ENCODE results near the gene LRP8.

LRP8 gene

DNA sequence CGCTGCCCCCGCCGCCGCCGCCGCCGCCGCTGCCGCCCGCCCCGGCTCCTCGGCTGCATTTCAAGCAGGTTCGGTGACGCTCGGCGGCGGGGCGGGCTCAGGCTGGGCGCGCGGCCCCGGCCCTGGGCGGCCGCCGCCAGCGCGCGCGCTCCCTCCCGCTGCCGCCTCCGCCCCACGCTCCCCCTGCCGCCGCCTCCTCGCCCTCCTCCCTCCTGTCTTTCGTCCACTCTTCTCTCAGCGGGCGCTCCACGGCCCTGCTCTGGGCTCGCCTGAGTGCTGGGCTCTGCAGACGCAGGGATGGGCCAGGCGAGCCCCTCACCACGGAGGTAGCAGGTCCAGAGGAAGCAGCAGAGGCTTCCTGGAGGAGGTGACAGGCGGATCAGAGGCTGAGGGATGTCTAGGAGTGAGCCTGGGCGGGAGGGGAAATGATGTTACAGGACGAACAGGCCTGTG lies at the start of gene LRP8:
Gene LRP8, minus strand, starts transcription at position 62 of the 453 bp plus-strand sequence. CDS start 158 bp downstream, outside the sequence.
- DNase-seq, result peak; percentile 64 to 77

DNA sequence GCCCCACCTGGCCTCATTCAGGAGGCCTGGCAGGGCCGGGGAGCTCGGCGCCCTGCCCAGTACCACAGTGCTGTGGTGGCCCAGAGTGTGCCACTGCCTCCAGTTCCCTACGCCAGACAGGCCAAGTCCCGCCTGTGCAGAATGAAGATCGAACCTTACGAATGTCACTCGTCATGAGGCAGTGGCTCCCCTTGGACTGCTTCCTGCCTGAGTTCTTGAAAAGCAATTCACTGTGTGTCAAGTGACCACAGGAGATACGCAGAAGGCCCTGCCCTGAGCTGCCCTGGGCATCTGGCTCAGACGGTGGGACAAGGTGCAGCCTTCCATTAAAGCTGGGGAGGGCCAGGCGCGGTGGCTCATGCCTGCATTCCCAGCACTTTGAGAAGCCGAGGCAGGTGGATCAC lies 49.6 kb upstream of the LRP8 start:
- no peak for DNase-seq

GRCh38 chr1:53376742-53377437 lies 49.0 kb upstream of the LRP8 start:
- no peak for DNase-seq

DNA sequence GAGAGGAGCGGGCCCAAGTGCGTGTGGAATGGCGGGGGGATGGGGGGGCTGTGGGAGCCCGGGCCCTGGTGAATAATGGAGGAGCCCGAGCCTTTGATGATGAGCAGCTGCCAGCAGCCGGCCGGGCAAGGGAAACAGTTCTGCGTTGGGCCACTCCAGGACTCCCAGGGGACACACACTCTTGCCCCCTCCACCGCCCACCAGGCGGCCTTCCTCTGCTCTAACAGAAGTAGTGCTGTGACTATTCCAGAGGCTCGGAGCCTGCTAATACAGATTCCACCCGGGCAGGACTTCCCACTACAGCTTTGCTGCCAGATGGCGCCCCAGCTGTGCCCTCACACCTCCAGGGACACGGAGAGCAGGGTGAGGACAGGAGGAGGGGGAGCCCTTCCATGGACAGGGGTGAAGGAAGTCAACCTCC lies 48.2 kb upstream of the LRP8 start:
- DNase-seq, result no peak

DNA sequence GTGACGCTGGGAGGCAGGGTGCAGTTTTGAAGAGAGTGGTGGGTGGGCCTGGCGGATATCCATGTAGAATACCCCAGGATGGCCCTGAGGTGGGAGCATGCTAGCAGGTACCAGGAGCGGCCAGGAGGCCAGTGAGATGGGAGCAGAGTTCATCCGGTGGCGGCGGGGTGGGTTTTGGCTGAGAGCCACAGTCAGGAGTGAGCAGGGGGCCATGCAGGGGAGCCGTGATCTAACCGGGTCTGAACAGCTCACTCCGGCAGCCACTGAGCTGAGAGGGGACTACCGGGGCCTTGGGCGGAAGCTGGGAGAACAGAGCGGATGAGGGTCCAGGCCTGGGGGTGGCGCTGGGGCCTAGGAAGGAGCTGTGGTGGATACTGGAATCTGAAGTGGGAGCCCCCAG lies 47.6 kb upstream of the LRP8 start:
- no peak for DNase-seq

GRCh38 chr1:53373246-53373645 lies 45.4 kb upstream of the LRP8 start:
- DNase-seq, result no peak

- DNase-seq, result no peak
Observed at GRCh38 chr1:53372501-53372951, 44.7 kb upstream of the LRP8 start.

DNA sequence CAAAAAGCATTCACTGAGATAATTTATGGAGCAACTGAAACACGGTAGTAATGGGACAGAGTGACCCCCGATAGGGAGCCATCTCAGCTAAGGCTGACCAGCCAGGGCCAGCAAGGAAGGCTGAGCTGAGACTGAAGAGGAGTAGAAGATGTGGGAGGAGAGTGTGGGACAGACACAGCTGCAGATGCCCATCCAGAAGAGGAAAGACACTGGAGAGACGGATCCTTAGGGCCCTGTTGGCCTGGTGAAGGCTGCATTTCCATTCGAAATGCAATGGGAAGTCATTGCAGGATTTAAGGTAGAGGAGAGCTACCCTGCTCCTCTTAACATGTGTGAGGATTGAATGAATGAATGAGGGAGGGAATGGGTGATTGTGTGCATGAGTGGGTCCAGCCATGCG lies 44.0 kb upstream of the LRP8 start:
- no peak for DNase-seq

GRCh38 chr1:53371121-53371666 lies 43.3 kb upstream of the LRP8 start:
- no peak for DNase-seq

DNA sequence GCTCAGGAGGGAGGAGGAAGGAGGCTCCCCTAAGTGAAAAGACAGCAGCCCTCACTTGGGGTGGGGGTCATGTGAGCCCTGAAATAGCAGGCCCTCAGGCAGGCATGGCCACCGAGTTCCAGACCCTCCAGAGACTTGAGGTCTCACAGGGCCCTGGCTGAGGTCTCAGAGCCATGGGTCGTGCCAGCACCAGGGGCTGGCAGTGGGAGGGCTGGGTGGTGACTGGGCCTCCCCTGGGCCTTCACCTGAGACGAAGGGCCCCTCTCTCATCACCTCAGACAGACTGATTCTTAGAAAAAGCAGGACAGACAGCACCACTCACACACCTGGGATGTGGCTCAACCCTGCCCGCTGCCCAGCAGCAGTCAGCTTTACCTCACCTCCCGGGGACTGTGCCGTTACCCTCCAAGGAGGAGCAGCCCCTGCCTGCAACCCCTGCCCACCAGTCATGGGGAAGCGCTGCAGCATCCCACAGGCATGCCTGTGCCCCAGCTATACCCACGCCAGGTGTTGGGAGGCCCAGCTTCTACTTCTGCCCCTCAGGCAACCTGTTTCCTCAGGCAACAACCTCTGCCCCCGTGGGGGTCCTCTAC lies 42.6 kb upstream of the LRP8 start:
- peak in 1 of 2 donors; percentile 3 for DNase-seq

GRCh38 chr1:53369761-53370160 lies 41.9 kb upstream of the LRP8 start:
- DNase-seq, result peak in 1 of 2 donors; percentile 9

DNA sequence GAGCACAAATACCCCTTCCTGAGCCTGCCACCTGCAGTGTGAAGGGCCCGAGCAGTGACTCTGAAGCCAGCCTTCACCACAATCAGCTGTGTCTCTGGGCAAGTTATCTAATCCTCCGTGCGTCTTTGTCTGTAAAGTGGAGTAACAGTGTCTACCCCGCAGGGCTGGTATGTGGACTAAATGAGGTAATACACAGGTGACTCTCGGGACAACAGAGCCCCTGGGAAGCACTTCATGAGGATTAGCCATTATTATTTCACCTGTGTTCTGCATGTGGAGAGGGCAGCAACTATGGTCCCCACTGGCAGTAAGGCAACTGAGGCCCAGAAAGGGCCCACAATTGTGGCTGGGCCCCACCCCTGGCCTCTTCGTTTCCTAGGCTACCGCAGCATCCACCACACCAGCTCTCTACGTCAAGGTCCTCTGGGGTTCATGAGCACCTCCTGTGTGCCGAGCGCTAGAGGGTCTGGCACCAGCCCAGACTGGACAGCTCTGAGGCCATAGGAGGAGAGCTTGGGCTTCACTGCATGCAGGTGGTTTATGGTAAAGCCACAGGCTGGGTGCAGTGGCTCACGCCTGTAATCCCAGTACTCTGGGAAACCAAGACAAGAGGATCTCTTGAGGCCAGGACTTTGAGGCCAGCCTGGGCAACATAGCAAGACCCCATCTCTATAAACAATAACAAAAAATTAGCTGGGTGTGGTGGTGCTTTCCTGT lies 41.3 kb upstream of the LRP8 start:
- DNase-seq, result peak in 1 of 2 donors; percentile 9

DNA sequence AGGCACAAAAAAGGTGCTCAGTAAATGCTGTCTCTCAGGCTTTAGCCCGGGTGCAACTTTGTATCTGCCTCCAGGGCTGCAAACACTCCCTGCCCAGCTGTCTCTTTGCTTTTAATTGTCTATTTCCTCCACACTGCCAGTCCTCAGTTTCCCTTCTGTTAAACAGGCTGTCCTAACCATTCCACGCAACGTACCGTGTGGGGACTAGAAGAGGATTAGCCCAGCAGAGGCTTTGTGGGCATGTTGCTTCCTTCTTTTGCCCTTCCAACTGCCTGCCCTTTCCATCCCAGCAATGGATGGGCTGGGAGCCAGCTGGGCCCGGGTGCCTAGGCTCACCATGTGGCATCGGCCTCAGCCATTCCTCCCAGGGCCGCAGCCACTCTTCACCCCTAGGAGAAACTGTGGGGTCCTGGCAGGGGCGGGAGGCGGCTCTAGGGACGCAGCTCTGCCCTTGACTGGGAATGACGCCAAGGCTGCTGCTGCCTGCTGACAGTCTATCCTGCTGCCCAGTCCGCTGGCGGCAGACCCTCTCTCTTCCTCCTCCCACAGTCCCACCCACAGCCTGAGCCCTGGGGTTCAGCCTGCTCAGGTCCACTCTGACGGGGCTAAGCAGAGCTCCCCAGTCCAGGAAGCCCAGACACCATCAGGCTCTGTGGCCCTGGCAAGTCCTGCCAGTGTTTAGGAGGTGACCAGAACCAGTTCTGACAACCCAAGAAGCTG lies 40.6 kb upstream of the LRP8 start:
- DNase-seq, result peak in 1 of 2 donors; percentile 4

DNA sequence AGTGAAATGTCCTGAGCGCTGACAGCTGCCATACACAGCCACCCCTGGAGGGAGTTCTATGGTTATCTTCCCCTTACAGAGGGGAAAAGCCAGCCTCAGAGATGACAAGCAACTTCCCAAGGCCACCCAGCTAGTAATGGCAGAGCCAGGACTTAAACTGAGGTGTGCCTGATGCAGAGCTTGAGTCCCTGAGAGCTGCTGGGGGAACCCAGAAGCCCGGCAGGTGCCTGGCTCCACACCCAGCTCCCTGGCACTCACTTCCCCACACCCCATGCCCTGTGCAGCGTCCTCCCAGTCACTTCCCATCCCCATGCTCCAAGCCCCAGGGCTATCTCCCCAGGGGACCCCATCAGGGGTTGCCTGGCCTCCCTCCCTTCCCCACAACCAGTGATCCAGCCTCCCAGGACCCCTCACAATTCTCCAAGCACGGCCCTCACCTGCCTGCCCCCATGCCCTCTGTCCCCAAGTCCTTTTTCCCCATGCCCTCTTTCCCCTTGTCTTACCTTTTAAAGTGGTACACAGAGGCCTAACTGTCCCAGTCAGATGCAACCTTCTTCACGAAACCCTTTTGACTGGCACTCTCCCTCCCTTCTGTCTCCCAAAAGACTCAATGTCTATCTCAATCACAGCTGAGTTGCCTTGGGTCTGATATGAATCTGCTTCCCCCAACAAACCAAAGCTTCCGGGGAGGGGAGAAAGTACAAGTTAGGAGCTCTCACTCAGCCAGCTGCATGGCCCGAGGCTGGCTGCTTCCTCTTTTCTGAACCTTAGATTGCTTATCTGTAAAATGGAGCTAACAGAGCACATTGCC lies 39.8 kb upstream of the LRP8 start:
- peak; percentile 46 to 56 for DNase-seq

GRCh38 chr1:53366901-53367502 lies 39.1 kb upstream of the LRP8 start:
- DNase-seq, result peak in 1 of 2 donors; percentile 5

- DNase-seq, result peak in 1 of 2 donors; percentile 11
Observed at GRCh38 chr1:53365437-53366063, 37.7 kb upstream of the LRP8 start.

DNA sequence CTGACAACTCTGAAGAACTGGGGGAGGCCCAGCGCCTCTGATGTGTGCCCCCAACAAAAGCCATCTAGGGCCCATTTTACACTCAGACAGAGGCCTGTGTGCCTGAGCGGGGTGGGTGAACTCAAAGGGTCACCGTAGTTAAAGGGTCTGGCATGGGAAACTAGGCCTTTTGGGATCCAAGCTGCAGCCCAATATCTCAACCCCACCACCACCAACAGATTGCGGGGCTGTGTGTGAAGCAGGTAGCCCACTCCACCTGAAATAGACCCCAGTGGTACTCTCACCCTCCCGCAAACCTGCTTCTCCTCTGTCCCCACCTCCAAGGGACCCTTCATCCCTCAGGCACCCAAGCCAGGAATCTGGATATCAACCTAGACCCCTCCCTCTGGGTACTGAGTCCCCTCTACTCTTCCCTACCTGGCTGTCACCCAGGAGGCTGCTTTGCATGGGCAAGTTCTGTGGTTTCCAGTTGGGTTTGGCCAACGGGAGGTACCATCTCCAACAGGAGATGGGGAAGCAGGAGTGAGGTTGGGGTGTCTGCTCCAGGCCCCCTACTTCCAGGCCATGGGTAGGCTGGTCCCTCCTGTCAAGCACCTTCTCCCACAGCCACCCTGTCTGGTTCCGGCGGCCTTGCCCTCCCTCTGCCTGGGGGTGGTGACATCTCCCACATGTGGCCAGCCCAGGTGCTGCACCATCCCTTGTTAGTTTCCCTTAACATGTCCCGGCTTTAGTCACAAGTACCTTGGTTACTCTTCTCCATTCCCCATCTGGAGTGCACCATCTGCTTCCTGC lies 35.2 kb upstream of the LRP8 start:
- peak in 1 of 2 donors; percentile 10 for DNase-seq

DNA sequence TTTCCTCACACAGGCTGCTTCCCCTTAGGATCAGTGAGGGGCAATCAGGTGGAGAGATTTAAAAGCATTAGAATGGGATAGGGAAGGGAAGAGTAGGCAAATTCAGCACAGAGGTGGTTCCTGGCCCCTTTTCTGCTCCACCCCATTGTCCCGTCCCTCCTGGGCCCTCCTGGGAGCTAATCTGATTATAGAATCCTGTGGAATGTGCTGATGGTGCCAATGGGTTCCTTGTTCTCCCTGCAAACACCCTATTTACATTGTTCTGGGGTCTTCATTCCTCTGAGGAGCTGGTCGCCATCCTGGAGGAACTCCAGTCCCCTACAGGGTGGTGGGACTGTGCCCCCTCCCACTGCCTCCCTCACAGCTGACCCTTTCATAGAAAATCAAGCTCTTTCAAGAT lies 34.4 kb upstream of the LRP8 start:
- DNase-seq, result no peak

GRCh38 chr1:53361541-53361961 lies 33.7 kb upstream of the LRP8 start:
- DNase-seq, result peak in 1 of 2 donors; percentile 5

DNA sequence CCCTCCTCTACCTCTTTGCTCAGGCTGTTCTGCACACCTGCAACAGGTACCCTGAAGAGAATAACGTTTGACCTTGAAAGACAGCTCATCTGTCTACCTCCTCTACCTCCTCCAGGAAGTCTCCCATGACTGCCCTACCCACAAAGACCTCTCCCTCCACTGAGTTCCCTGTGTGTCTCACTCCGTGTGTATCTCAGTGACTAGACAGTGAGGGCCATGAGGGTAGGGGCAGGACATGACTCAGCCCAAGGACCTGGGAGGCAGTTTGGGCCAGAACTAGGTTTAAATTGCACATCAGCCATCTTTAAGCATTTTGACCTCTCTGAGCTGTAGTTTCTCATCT lies 32.0 kb upstream of the LRP8 start:
- DNase-seq, result peak in 1 of 2 donors; percentile 6

Measured in CD4-positive, alpha-beta T cell treated with Interleukin-4 for 1 hour (primary cell).